Vagina (tissue), 2 donors: ENCODE measurements around the gene ARHGAP44. TPM values are rescaled to one million over a fixed set of nuclear protein-coding genes. Genes with fewer than 3 reads are reported as not detected.

ENCODE experiments used
- DNase-seq, 2 donors: peaks; one replicate each; pipeline ENCODE4 v3.0.0-alpha.2; 2017; ENCODE audit errors: extremely low spot score in 2 of 2
- H3K27ac ChIP-seq: fragments of 200-600 bp; sonication (generic); one replicate; pipeline ENCODE4 v1.5.1; 2019
- H3K27me3 ChIP-seq: fragments of 200-600 bp; sonication (generic); one replicate; pipeline ENCODE4 v1.5.1; 2019
- H3K36me3 ChIP-seq, 2 donors: fragments of 200-600 bp; sonication (generic); one replicate each; pipeline ENCODE4 v1.5.1; 2017 to 2019
- H3K4me1 ChIP-seq: fragments of 200-600 bp; sonication (generic); one replicate; pipeline ENCODE4 v1.5.1; 2019
- H3K4me3 ChIP-seq, 2 donors: fragments of 200-600 bp; sonication (generic); 1 replicate in 1 of 2; 2 replicates in 1 of 2; pipeline ENCODE4 v1.5.1; 2016 to 2019
- H3K9me3 ChIP-seq: fragments of 200-600 bp; sonication (generic); one replicate; pipeline ENCODE4 v1.5.1; 2019
- POLR2A ChIP-seq, 2 donors: fragments of 450-650 bp; IDR thresholded peaks; one replicate each; pipeline ENCODE4 v1.6.1; 2017; ENCODE audit warnings: antibody characterized with exemption in 2 of 2, mild to moderate bottlenecking in 2 of 2, moderate library complexity in 2 of 2
- POLR2AphosphoS5 ChIP-seq, 2 donors: sonication (generic); formaldehyde crosslinking; IDR thresholded peaks; one replicate each; pipeline ENCODE4 v1.9.0; 2017; ENCODE audit warnings: antibody characterized with exemption in 2 of 2, mild to moderate bottlenecking in 2 of 2, low read depth in 1 of 2; ENCODE audit not compliant: insufficient read depth in 1 of 2
- intact Hi-C: fragments of 100-400 bp; cut with DNase I; formaldehyde crosslinking; loops from one replicate; pipeline ENCODE4 v1.15.1; 2023
- total RNA-seq: library from RNA; depleted of rRNA; stranded (reverse); fragments of >200 nt; gene quantifications from one replicate; pipeline ENCODE4 v1.2.3, GENCODE V29; 2016
- TF ChIP-seq, protein P1 (sequence below), 3 experiments: fragments of 450-650 bp in 2 of 3; fragments of 200-600 bp in 1 of 3; sonication (generic) in 1 of 3; IDR thresholded peaks; one replicate each; pipeline ENCODE4 v1.5.1; 2017 to 2019; ENCODE audit warnings: antibody characterized with exemption in 3 of 3, mild to moderate bottlenecking in 2 of 3, moderate library complexity in 2 of 3

Gene ARHGAP44
- total RNA-seq, 1 donor from 2014 or later = 3.2 TPM

DNA sequence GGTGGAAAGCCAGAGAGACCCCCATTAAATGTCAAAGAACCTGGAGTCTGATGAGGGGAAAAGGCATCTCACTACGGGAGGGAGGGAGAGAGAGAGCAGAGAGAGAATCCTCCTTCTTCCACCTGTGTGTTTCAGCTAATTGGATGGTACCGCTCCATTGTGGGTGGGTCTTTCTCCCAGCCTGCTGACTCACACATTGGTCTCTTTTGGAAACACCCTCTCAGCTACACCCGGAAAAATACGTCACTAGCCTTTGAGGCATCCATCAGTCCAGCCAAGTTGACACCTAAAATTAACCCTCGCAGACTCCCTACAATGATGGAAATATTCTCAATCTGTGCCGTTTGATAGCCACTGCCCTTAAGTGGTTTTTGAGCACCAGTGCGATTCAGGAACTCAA lies 128.1 kb downstream of the ARHGAP44 start:
- DNase-seq = no peak

DNA sequence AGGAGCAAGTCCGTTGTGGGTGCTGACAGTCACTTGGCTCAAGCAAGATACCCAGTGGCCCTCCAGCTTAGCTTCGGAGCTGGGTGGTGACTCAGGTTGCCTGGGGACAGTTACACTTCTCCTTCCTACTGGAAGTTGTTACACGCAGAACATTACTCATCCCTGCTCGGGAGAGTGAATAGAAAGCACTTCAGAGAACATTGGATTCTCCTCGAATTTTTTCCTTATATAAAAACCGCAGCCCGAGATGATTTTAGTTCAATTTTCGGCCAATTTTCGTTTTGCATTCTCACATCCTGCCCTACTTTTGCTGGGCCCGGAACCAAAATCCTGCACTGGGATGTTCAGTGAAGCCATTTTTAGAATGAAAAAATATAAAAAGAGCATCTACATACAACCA lies 128.8 kb downstream of the ARHGAP44 start:
- TF ChIP-seq POLR2AphosphoS5 (IDR thresholded peaks at IDR 0.05; ENCODE audit: insufficient read depth in 1 of 2, low read depth in 1 of 2) = no peak
- no peak for TF ChIP-seq POLR2A (IDR thresholded peaks at IDR 0.05)
- TF ChIP-seq, protein P1, sequence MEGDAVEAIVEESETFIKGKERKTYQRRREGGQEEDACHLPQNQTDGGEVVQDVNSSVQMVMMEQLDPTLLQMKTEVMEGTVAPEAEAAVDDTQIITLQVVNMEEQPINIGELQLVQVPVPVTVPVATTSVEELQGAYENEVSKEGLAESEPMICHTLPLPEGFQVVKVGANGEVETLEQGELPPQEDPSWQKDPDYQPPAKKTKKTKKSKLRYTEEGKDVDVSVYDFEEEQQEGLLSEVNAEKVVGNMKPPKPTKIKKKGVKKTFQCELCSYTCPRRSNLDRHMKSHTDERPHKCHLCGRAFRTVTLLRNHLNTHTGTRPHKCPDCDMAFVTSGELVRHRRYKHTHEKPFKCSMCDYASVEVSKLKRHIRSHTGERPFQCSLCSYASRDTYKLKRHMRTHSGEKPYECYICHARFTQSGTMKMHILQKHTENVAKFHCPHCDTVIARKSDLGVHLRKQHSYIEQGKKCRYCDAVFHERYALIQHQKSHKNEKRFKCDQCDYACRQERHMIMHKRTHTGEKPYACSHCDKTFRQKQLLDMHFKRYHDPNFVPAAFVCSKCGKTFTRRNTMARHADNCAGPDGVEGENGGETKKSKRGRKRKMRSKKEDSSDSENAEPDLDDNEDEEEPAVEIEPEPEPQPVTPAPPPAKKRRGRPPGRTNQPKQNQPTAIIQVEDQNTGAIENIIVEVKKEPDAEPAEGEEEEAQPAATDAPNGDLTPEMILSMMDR (IDR thresholded peaks at IDR 0.05) = no peak

More for the DNA sequence above, 128.1 kb downstream of the ARHGAP44 start:
- Histone ChIP-seq H3K4me1 (no peaks in the 10 kb centered on the region), H3K36me3 (no peaks in the 10 kb centered on the region), H3K27ac (no peak overlapping the region), H3K9me3 (no peaks in the 10 kb centered on the region), H3K27me3 (no peaks in the 10 kb centered on the region), H3K4me3 (no peak overlapping the region)
- TF ChIP-seq, protein P1 (IDR thresholded peaks at IDR 0.05) = no peak
- TF ChIP-seq POLR2AphosphoS5 (IDR thresholded peaks at IDR 0.05; ENCODE audit: insufficient read depth in 1 of 2, low read depth in 1 of 2) (no peak), POLR2A (IDR thresholded peaks at IDR 0.05) (no peak)
- intact Hi-C loops = no loop called here

DNA sequence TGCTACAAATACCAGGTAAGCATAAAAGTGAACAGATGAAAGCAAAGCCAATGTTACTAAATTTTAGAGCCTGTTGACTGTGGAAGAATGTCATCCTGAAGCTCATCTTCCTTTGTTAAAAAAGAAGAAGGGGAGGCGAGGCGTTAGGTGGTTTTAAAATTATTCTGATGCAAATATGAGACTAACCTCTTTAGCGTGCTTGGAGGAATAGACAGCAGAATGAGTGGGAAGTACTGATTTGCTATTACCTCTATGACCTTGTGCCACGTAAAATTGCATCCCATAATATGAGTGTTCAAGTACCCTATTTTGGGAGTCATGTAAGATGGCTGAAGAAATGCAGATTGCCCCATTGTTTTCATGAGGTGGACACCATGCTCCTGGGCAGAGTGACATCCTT lies 132.8 kb downstream of the ARHGAP44 start:
- no peaks in the 10 kb centered on the region for H3K27me3 ChIP-seq
- H3K9me3 ChIP-seq = no peaks in the 10 kb centered on the region
- H3K36me3 ChIP-seq = no peaks in the 10 kb centered on the region
- no peak for TF ChIP-seq POLR2AphosphoS5 (IDR thresholded peaks at IDR 0.05; ENCODE audit: insufficient read depth in 1 of 2, low read depth in 1 of 2)
- no peak for TF ChIP-seq POLR2A (IDR thresholded peaks at IDR 0.05)
- TF ChIP-seq, protein P1 (IDR thresholded peaks at IDR 0.05) = no peak
- no peaks in the 10 kb centered on the region for H3K4me1 ChIP-seq
- no peak overlapping the region for H3K4me3 ChIP-seq
- no peak for DNase-seq
- H3K27ac ChIP-seq = no peak overlapping the region
- intact Hi-C loops = no loop called here

More for the DNA sequence above, 128.8 kb downstream of the ARHGAP44 start:
- Histone ChIP-seq H3K4me3 (no peak overlapping the region), H3K4me1 (no peaks in the 10 kb centered on the region), H3K27ac (no peak overlapping the region), H3K36me3 (no peaks in the 10 kb centered on the region), H3K27me3 (no peaks in the 10 kb centered on the region), H3K9me3 (no peaks in the 10 kb centered on the region)
- DNase-seq = no peak
- intact Hi-C loops = no loop called here

DNA sequence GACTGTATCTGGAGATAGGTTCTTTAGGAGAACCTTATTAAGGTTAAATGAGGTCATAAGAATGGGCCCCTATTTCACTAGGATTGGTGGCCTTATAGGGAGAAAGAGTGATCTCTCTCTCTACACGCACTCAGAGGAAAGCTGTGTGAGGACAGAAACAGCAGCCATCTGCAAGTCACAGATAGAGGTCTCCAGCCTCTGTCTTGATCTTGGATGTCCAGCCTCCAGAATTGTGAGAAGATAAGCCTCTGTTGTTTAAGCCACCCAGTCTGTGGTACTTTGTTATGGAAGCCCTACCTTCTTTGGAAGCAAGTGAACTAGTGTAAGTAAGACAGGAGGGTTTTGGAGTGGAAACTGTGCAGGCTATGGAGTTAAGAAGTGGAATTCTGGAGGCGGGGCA lies 135.3 kb downstream of the ARHGAP44 start:
- no peak overlapping the region for H3K4me3 ChIP-seq
- DNase-seq = no peak
- intact Hi-C loops = no loop called here
- H3K4me1 ChIP-seq = no peaks in the 10 kb centered on the region
- no peaks in the 10 kb centered on the region for H3K9me3 ChIP-seq
- H3K27ac ChIP-seq = no peak overlapping the region
- TF ChIP-seq POLR2A (IDR thresholded peaks at IDR 0.05) (no peak), POLR2AphosphoS5 (IDR thresholded peaks at IDR 0.05; ENCODE audit: insufficient read depth in 1 of 2, low read depth in 1 of 2) (no peak)
- TF ChIP-seq, protein P1 (IDR thresholded peaks at IDR 0.05) = no peak
- no peaks in the 10 kb centered on the region for H3K27me3 ChIP-seq
- no peaks in the 10 kb centered on the region for H3K36me3 ChIP-seq

DNA sequence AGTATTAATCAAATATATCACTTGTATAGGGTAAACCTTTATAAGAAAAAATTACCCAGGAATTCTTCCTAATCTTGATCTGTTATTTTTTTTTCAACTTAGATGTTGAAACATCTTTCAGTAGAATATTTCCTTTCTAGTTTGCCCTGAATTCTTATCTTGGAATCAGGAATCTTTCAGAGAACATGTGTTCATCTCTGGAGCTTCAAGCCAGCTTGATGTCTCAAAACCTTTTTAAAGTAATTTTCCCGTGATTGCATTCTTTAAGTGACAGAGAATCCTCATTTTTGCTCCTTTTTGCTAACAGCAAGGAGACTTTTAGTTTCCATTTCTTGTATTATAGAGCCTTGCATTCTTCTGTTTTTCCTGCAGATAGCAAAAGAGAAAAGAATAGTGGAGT lies 137.7 kb downstream of the ARHGAP44 start:
- TF ChIP-seq, protein P1 (IDR thresholded peaks at IDR 0.05) = no peak
- TF ChIP-seq POLR2AphosphoS5 (IDR thresholded peaks at IDR 0.05; ENCODE audit: insufficient read depth in 1 of 2, low read depth in 1 of 2) (no peak), POLR2A (IDR thresholded peaks at IDR 0.05) (no peak)
- DNase-seq = no peak
- H3K27ac ChIP-seq = no peak overlapping the region

More for the DNA sequence above, 137.7 kb downstream of the ARHGAP44 start:
- Histone ChIP-seq H3K4me1 (no peaks in the 10 kb centered on the region), H3K27me3 (no peaks in the 10 kb centered on the region), H3K4me3 (no peak overlapping the region), H3K36me3 (no peaks in the 10 kb centered on the region), H3K9me3 (no peaks in the 10 kb centered on the region)
- intact Hi-C loops = no loop called here
